GM12873 (cell line): Measurements from ENCODE around the gene FRY.

Experiments used
- CTCF ChIP-seq: IDR thresholded peaks from 2 replicates; pipeline ENCODE4 v1.5.1; 2012; ENCODE audit warnings: low read depth, mild to moderate bottlenecking, moderate library complexity, low read length, control low read depth; ENCODE audit not compliant: insufficient read depth; ENCODE audit errors: missing control alignments

Gene FRY

GRCh38 chr13:32075170-32075851, 43.7 kb downstream of the FRY start:
- no peak for TF ChIP-seq CTCF

- TF ChIP-seq CTCF = no peak
Observed at GRCh38 chr13:32079587-32079986, 48.0 kb downstream of the FRY start.

GRCh38 chr13:32080328-32080744, 48.8 kb downstream of the FRY start:
- no peak for TF ChIP-seq CTCF

GRCh38 chr13:32081591-32081990, 50.0 kb downstream of the FRY start:
- TF ChIP-seq CTCF = no peak

GRCh38 chr13:32086366-32086765, 54.8 kb downstream of the FRY start:
- no peak for TF ChIP-seq CTCF

- no peak for TF ChIP-seq CTCF
Observed at GRCh38 chr13:32086791-32087441, 55.3 kb downstream of the FRY start.

- no peak for TF ChIP-seq CTCF
Observed at GRCh38 chr13:32087955-32088747, 56.6 kb downstream of the FRY start.
